HCT116 (cell line): ENCODE results near the gene KSR2. TPM values are rescaled to one million over a fixed set of nuclear protein-coding genes. Genes with fewer than 3 reads are reported as not detected.

ENCODE experiments used
- ATAC-seq: fragments of 200-7000 bp; cut with Tn5 transposase; 2 replicates; pipeline ENCODE4 v1.9.1; 2020; ENCODE audit warnings: mild to moderate bottlenecking, moderate library complexity
- BruUV-seq: library from RNA; stranded (reverse); fragments of 400-500 nt; replicated peaks from 2 replicates; lab custom pipeline; 2021; lab: Mats Ljungman, UMichigan
- CTCF ChIA-PET: fragments of 300-600 bp; sonication (Branson Sonifier 250); formaldehyde crosslinking; loops from one replicate; lab custom pipeline; 2021; ENCODE audit warnings: antibody characterized with exemption; lab: Charles Lee
- POLR2A ChIA-PET: fragments of 300-600, 350-600 bp; sonication (Branson Sonifier 250); formaldehyde crosslinking; loops from one replicate; lab custom pipeline; 2021; ENCODE audit warnings: antibody characterized with exemption; lab: Charles Lee
- RAD21 ChIA-PET, 2 experiments: fragments of 300-600 bp; sonication (Branson Sonifier 250); formaldehyde crosslinking; loops; one replicate each; lab custom pipeline; 2023; ENCODE audit warnings: low total read pairs in 2 of 2; ENCODE audit not compliant: uncharacterized antibody in 2 of 2, unreplicated experiment in 2 of 2, low non-redundant PET in 1 of 2; lab: Charles Lee
- DNase-seq: peaks from one replicate; pipeline ENCODE4 v3.0.0-alpha.2; 2010; ENCODE audit warnings: low read depth, low spot score
- H2AFZ ChIP-seq: fragments of 200-600 bp; shearing (Covaris generic), sonication (generic); 2 replicates; pipeline ENCODE4 v1.6.1; 2017; ENCODE audit warnings: low read depth, mixed run types, mixed read lengths, antibody characterized with exemption, low read length; ENCODE audit not compliant: poor library complexity, severe bottlenecking
- H3K27ac ChIP-seq: 2 replicates; pipeline ENCODE4 v1.5.1; 2012; ENCODE audit warnings: low read depth, low read length
- H3K27me3 ChIP-seq: fragments of 200-600 bp; sonication (generic); 2 replicates; pipeline ENCODE4 v1.6.1; 2016; ENCODE audit warnings: mixed run types, low read length, mixed read lengths; ENCODE audit not compliant: insufficient read depth
- H3K36me3 ChIP-seq, 2 experiments: fragments of 200-500 bp in 1 of 2; fragments of 200-600 bp in 1 of 2; sonication (Bioruptor generic) in 1 of 2; sonication (generic) in 1 of 2; 2 replicates each; pipeline versions ENCODE4 v1.5.1 to v1.6.1; 2014 to 2016; ENCODE audit warnings: low read length in 2 of 2, inconsistent platforms in 1 of 2, mixed read lengths in 1 of 2, mixed run types in 1 of 2; ENCODE audit not compliant: insufficient read depth in 2 of 2, control insufficient read depth in 1 of 2
- H3K4me1 ChIP-seq, 2 experiments: fragments of 200-600 bp in 1 of 2; sonication (generic) in 1 of 2; 2 replicates each; pipeline versions ENCODE4 v1.5.1 to v1.6.1; 2012 to 2017; ENCODE audit warnings: low read length in 2 of 2, inconsistent platforms in 1 of 2, mild to moderate bottlenecking in 1 of 2, mixed read lengths in 1 of 2, mixed run types in 1 of 2, moderate library complexity in 1 of 2; ENCODE audit not compliant: insufficient read depth in 2 of 2, control insufficient read depth in 1 of 2
- H3K4me2 ChIP-seq: fragments of 200-600 bp; sonication (generic); 2 replicates; pipeline ENCODE4 v1.6.1; 2017; ENCODE audit warnings: mixed run types, low read length, mixed read lengths
- H3K4me3 ChIP-seq, 2 experiments: fragments of 200-600 bp in 1 of 2; sonication (generic) in 1 of 2; replicated peaks in 1 of 2; 2 replicates each; pipeline ENCODE4 v1.5.1; 2011 to 2016; ENCODE audit warnings: low read length in 2 of 2, control low read depth in 1 of 2, low read depth in 1 of 2, mild to moderate bottlenecking in 1 of 2, mixed read lengths in 1 of 2, mixed run types in 1 of 2
- H3K79me2 ChIP-seq: fragments of 200-600 bp; sonication (generic); 2 replicates; pipeline ENCODE4 v1.6.1; 2017; ENCODE audit warnings: mild to moderate bottlenecking, mixed run types, low read length, moderate library complexity, mixed read lengths; ENCODE audit not compliant: insufficient read depth
- H3K9ac ChIP-seq: fragments of 200-600 bp; sonication (generic); 2 replicates; pipeline ENCODE4 v1.6.1; 2016; ENCODE audit warnings: low read length, mixed read lengths
- H3K9me2 ChIP-seq: fragments of 200-600 bp; sonication (generic), shearing (Covaris generic); 2 replicates; pipeline ENCODE4 v1.6.1; 2017; ENCODE audit warnings: mixed run types, mild to moderate bottlenecking, moderate library complexity; ENCODE audit not compliant: insufficient read depth
- H3K9me3 ChIP-seq, 2 experiments: fragments of 200-500 bp in 1 of 2; fragments of 200-600 bp in 1 of 2; sonication (Bioruptor generic) in 1 of 2; sonication (generic) in 1 of 2; 2 replicates each; pipeline ENCODE4 v1.6.1; 2014 to 2017; ENCODE audit warnings: low read length in 2 of 2, mixed read lengths in 2 of 2, inconsistent platforms in 1 of 2, low read depth in 1 of 2, mild to moderate bottlenecking in 1 of 2, mixed run types in 1 of 2, moderate library complexity in 1 of 2; ENCODE audit not compliant: control insufficient read depth in 1 of 2, insufficient read depth in 1 of 2
- H4K20me1 ChIP-seq: fragments of 200-600 bp; sonication (generic), shearing (Covaris generic); 2 replicates; pipeline ENCODE4 v1.6.1; 2017; ENCODE audit warnings: mixed run types, mild to moderate bottlenecking, moderate library complexity; ENCODE audit not compliant: insufficient read depth
- CBX3 ChIP-seq: IDR thresholded peaks from 2 replicates; pipeline ENCODE4 v1.6.1; 2012; ENCODE audit warnings: low read depth
- CEBPB ChIP-seq: IDR thresholded peaks from 2 replicates; pipeline ENCODE4 v1.6.1; 2012; ENCODE audit warnings: low read depth
- EGR1 ChIP-seq: IDR thresholded peaks from 2 replicates; pipeline ENCODE4 v1.6.1; 2012; ENCODE audit warnings: low read depth
- ELF1 ChIP-seq: IDR thresholded peaks from 2 replicates; pipeline ENCODE4 v1.6.1; 2012; ENCODE audit warnings: low read depth, borderline replicate concordance
- EZH2 ChIP-seq: fragments of 200-600 bp; sonication (generic); IDR thresholded peaks from 2 replicates; pipeline ENCODE4 v1.6.1; 2017; ENCODE audit warnings: antibody characterized with exemption, mixed run types
- EZH2phosphoT487 ChIP-seq: fragments of 200-600 bp; IDR thresholded peaks from 2 replicates; pipeline ENCODE4 v1.6.1; 2018; ENCODE audit warnings: antibody characterized with exemption, borderline replicate concordance
- FOSL1 ChIP-seq: IDR thresholded peaks from 2 replicates; pipeline ENCODE4 v1.6.1; 2012; ENCODE audit warnings: low read depth
- POLR2A ChIP-seq: IDR thresholded peaks from 2 replicates; pipeline ENCODE4 v1.7.0; 2011; ENCODE audit warnings: borderline replicate concordance; ENCODE audit not compliant: insufficient read depth, insufficient read length; ENCODE audit errors: extremely low read depth
- POLR2AphosphoS5 ChIP-seq: IDR thresholded peaks from 2 replicates; pipeline ENCODE4 v1.6.1; 2011; ENCODE audit warnings: mild to moderate bottlenecking, low read depth, low read length, moderate library complexity
- RAD21 ChIP-seq: IDR thresholded peaks from 2 replicates; pipeline ENCODE4 v1.6.1; 2012; ENCODE audit warnings: low read depth, mild to moderate bottlenecking
- SIN3A ChIP-seq: IDR thresholded peaks from 2 replicates; pipeline ENCODE4 v1.6.1; 2012; ENCODE audit warnings: low read depth
- TCF7L2 ChIP-seq: IDR thresholded peaks from 2 replicates; pipeline ENCODE4 v1.7.0; 2011; ENCODE audit warnings: borderline replicate concordance, inconsistent platforms; ENCODE audit not compliant: insufficient read depth, insufficient read length; ENCODE audit errors: extremely low read depth
- YY1 ChIP-seq: IDR thresholded peaks from 2 replicates; pipeline ENCODE4 v1.6.1; 2011; ENCODE audit warnings: low read length, low read depth, moderate library complexity, mild to moderate bottlenecking; ENCODE audit not compliant: insufficient replicate concordance; ENCODE audit errors: extremely low read depth
- ZFX ChIP-seq: fragments of 450-650 bp; IDR thresholded peaks from 2 replicates; pipeline ENCODE4 v1.6.1; 2017
- ZNF274 ChIP-seq: fragments of 200-500 bp; sonication (Bioruptor generic); IDR thresholded peaks from 2 replicates; pipeline ENCODE4 v1.6.1; 2014; ENCODE audit warnings: mild to moderate bottlenecking, low read depth, low read length, inconsistent platforms
- intact Hi-C: fragments of 100-400 bp; cut with micrococcal nuclease; formaldehyde crosslinking; loops from 2 replicates; pipeline ENCODE4 v1.10.0; 2022
- total RNA-seq: library from RNA; stranded (reverse); gene quantifications from one replicate; pipeline ENCODE4 v1.2.1, GENCODE V29; 2021; ENCODE audit not compliant: unreplicated experiment
- TF ChIP-seq, protein P1 (sequence below), 3 experiments: fragments of 200-600 bp in 1 of 3; sonication (generic) in 1 of 3; IDR thresholded peaks in 2 of 3; conservative IDR thresholded peaks in 1 of 3; 2 replicates each; pipeline ENCODE4 v1.5.1; 2012 to 2017; ENCODE audit warnings: low read depth in 2 of 3, low read length in 2 of 3, antibody characterized with exemption in 1 of 3, borderline replicate concordance in 1 of 3, control low read depth in 1 of 3, mild to moderate bottlenecking in 1 of 3, mixed read lengths in 1 of 3, mixed run types in 1 of 3, moderate library complexity in 1 of 3; ENCODE audit not compliant: insufficient read depth in 1 of 3
- TF ChIP-seq, protein P2 (sequence below): IDR thresholded peaks from 2 replicates; pipeline ENCODE4 v1.6.1; 2012
- TF ChIP-seq, protein P3 (sequence below): IDR thresholded peaks from 2 replicates; pipeline ENCODE4 v1.6.1; 2011; ENCODE audit warnings: mild to moderate bottlenecking, low read length, moderate library complexity; ENCODE audit not compliant: insufficient replicate concordance; ENCODE audit errors: extremely low read depth
- TF ChIP-seq, protein P4 (sequence below): IDR thresholded peaks from 2 replicates; pipeline ENCODE4 v1.6.1; 2012

Gene KSR2
- total RNA-seq, 1 experiment from 2014 or later: 10.1 TPM

DNA sequence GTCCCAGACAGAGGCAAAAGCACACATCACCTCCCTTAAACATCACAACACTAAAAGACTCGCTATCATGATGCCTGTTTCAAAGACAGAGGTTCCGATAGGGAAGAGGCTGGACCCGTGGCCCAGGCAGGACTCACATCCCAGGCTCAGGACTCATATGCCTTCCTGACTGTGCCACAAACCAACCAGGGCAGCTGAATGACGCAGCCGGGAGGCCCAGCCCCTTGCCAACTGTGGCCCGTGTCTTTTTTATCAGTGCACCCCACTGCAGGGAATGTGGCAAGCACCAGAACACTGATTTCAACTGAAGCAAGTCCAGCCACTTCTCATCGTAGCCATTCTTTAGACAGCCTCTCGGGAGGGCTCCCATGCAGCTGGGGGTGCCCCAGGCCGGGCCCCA is 132.3 kb downstream of the KSR2 start (continued):
- TF ChIP-seq, protein P1, sequence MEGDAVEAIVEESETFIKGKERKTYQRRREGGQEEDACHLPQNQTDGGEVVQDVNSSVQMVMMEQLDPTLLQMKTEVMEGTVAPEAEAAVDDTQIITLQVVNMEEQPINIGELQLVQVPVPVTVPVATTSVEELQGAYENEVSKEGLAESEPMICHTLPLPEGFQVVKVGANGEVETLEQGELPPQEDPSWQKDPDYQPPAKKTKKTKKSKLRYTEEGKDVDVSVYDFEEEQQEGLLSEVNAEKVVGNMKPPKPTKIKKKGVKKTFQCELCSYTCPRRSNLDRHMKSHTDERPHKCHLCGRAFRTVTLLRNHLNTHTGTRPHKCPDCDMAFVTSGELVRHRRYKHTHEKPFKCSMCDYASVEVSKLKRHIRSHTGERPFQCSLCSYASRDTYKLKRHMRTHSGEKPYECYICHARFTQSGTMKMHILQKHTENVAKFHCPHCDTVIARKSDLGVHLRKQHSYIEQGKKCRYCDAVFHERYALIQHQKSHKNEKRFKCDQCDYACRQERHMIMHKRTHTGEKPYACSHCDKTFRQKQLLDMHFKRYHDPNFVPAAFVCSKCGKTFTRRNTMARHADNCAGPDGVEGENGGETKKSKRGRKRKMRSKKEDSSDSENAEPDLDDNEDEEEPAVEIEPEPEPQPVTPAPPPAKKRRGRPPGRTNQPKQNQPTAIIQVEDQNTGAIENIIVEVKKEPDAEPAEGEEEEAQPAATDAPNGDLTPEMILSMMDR (IDR thresholded peaks at IDR 0.05 in 2 of 3, conservative IDR thresholded peaks at IDR 0.05 in 1 of 3; ENCODE audit: borderline replicate concordance in 1 of 3, insufficient read depth in 1 of 3, low read depth in 2 of 3, low read length in 2 of 3): no peak
- TF ChIP-seq CEBPB (no peak), SIN3A (no peak)

DNA sequence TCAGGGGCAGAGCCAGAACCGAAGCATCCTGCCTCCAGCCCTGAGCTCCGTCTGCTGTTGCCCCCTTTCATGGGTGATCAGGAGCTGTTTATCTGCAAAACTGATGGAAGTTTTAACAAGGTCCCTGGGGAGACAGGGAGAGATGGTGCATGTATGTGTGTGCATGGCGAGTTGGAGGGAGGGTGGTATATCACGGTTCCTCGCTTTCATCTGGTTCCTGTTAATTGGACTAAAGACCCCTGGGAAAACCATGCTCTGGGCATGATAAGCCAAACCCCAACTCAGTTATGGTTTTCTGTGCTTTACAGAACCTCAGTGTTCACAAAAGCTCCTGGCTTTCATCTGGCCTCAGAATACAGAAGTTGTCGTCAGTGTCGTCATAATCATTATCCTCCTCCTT is 133.6 kb downstream of the KSR2 start:
- Histone ChIP-seq H2AFZ (no peak overlapping the region), H3K9ac (no peak overlapping the region), H3K27me3 (no peaks in the 10 kb centered on the region), H3K4me3 (no peak overlapping the region), H4K20me1 (no peaks in the 10 kb centered on the region), H3K4me1 (peaks cover 3 to 15% of the 10 kb centered on the region in 2 experiments; a peak in 2 of 4 replicates), H3K27ac (no peak overlapping the region), H3K9me2 (no peaks in the 10 kb centered on the region), H3K79me2 (no peaks in the 10 kb centered on the region)
- ATAC-seq (no peak), DNase-seq (no peak)
- intact Hi-C loops: loop anchor here (5.0 kb wide), 3 partner anchors 163 to 598 kb away; no protein-coding TSS in a partner anchor
- POLR2A ChIA-PET: no interaction called here
- CTCF ChIA-PET: no interaction called here
- RAD21 ChIA-PET: no interaction called here
- TF ChIP-seq, protein P2, sequence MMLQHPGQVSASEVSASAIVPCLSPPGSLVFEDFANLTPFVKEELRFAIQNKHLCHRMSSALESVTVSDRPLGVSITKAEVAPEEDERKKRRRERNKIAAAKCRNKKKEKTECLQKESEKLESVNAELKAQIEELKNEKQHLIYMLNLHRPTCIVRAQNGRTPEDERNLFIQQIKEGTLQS: no peak
- no peak for TF ChIP-seq CEBPB
- TF ChIP-seq RAD21: no peak
- TF ChIP-seq ZNF274: no peak
- no peak for TF ChIP-seq YY1
- TF ChIP-seq, protein P3, sequence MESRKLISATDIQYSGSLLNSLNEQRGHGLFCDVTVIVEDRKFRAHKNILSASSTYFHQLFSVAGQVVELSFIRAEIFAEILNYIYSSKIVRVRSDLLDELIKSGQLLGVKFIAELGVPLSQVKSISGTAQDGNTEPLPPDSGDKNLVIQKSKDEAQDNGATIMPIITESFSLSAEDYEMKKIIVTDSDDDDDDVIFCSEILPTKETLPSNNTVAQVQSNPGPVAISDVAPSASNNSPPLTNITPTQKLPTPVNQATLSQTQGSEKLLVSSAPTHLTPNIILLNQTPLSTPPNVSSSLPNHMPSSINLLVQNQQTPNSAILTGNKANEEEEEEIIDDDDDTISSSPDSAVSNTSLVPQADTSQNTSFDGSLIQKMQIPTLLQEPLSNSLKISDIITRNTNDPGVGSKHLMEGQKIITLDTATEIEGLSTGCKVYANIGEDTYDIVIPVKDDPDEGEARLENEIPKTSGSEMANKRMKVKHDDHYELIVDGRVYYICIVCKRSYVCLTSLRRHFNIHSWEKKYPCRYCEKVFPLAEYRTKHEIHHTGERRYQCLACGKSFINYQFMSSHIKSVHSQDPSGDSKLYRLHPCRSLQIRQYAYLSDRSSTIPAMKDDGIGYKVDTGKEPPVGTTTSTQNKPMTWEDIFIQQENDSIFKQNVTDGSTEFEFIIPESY: no peak
- no peak for TF ChIP-seq EGR1
- TF ChIP-seq POLR2AphosphoS5: no peak
- no peak for TF ChIP-seq EZH2phosphoT487
- no peak for TF ChIP-seq SIN3A
- TF ChIP-seq TCF7L2: no peak
- no peak for TF ChIP-seq POLR2A
- TF ChIP-seq, protein P4, sequence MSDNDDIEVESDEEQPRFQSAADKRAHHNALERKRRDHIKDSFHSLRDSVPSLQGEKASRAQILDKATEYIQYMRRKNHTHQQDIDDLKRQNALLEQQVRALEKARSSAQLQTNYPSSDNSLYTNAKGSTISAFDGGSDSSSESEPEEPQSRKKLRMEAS: no peak
- no peak for TF ChIP-seq CBX3
- no peak for TF ChIP-seq FOSL1
- no peak for TF ChIP-seq ELF1
- TF ChIP-seq EZH2: no peak
- TF ChIP-seq ZFX: no peak
- TF ChIP-seq, all 23 proteins: peak for 0
- BruUV-seq: no TSS peak
- Histone ChIP-seq H3K4me2 (no peak overlapping the region), H3K36me3 (no peaks in the 10 kb centered on the region), H3K9me3 (no peaks in the 10 kb centered on the region)
